K562 (cell line): ENCODE results near the gene TMEM144. TPM values are rescaled to one million over a fixed set of nuclear protein-coding genes. Genes with fewer than 3 reads are reported as not detected.

Experiments
- ADNP ChIP-seq: fragments of 200-800 bp; sonication (Bioruptor generic); IDR thresholded peaks from 2 replicates; pipeline ENCODE4 v1.6.1; 2016; ENCODE audit warnings: missing genetic modification characterization, missing compliant biosample characterization
- CHD4 ChIP-seq: fragments of 200-600 bp; sonication (generic); IDR thresholded peaks from 3 replicates; pipeline ENCODE4 v1.6.1; 2012; ENCODE audit warnings: low read depth, mild to moderate bottlenecking, mixed read lengths, low read length, inconsistent platforms; ENCODE audit not compliant: insufficient read depth, insufficient replicate concordance, poor library complexity, severe bottlenecking
- EHMT2 ChIP-seq: fragments of 450-650 bp; IDR thresholded peaks from 2 replicates; pipeline ENCODE4 v1.6.1; 2018; ENCODE audit warnings: antibody characterized with exemption
- HDAC3 ChIP-seq: fragments of 450-650 bp; IDR thresholded peaks from 2 replicates; pipeline ENCODE4 v1.6.1; 2018; ENCODE audit warnings: borderline replicate concordance, mild to moderate bottlenecking, moderate library complexity; ENCODE audit not compliant: partially characterized antibody
- RHOXF2B ChIP-seq: fragments of 250-450 bp; sonication (Bioruptor Pico); conservative IDR thresholded peaks from 2 replicates; pipeline ENCODE4 v1.5.1; 2021
- RNF2 ChIP-seq: sonication (generic); IDR thresholded peaks from 2 replicates; pipeline ENCODE4 v1.6.1; 2016
- ZBTB17 ChIP-seq: fragments of 450-650 bp; formaldehyde crosslinking; IDR thresholded peaks from 2 replicates; pipeline ENCODE4 v1.4.0; 2020; ENCODE audit warnings: mild to moderate bottlenecking
- ZNF197 ChIP-seq: fragments of 200-800 bp; sonication (Bioruptor generic); IDR thresholded peaks from 2 replicates; pipeline ENCODE4 v1.6.1; 2016; ENCODE audit warnings: low read depth, missing genetic modification characterization, missing compliant biosample characterization
- ZNF407 ChIP-seq: fragments of 450-650 bp; IDR thresholded peaks from 2 replicates; pipeline ENCODE4 v1.6.1; 2016; ENCODE audit warnings: low read depth
- ZNF57 ChIP-seq: fragments of 450-650 bp; formaldehyde crosslinking; IDR thresholded peaks from 2 replicates; pipeline ENCODE4 v1.4.0; 2020; ENCODE audit warnings: mild to moderate bottlenecking, moderate library complexity
- polyA plus RNA-seq, 8 experiments: library from polyadenylated mRNA; depleted of rRNA in 4 of 8; stranded (reverse) in 5 of 8; unstranded in 3 of 8; fragments of >200 nt; fragmentation: Nextera tagmentation in 2 of 8; fragmentation: Illumina TruSeq in 1 of 8; extraction: Ambion mirVana in 2 of 8; extraction: Trizol in 1 of 8; gene quantifications; 2 replicates each; pipeline versions ENCODE4 v1.2.1 to v1.2.3, GENCODE V29; 2011 to 2014; ENCODE audit warnings: inconsistent platforms in 1 of 8, missing spikeins in 1 of 8
- total RNA-seq, 7 experiments: library from RNA; depleted of rRNA in 6 of 7; stranded (reverse); fragments of >200 nt in 6 of 7; fragmentation: Illumina TruSeq in 2 of 7; extraction: Trizol in 2 of 7; gene quantifications; 2 replicates each; pipeline versions ENCODE4 v1.2.1 to v1.2.3, GENCODE V29; 2011 to 2021; ENCODE audit warnings: low replicate concordance in 1 of 7

Gene TMEM144
- total and polyA plus RNA-seq, 9 of the 15 experiments (the other 6 are each of a cell fraction or from before 2014, with no cell fraction given) = 4.0 to 12.0 (median 6.1) TPM

- TF ChIP-seq ZNF407 = no peak
- no peak for TF ChIP-seq ADNP (tag)
- no peak for TF ChIP-seq RHOXF2B (CRISPR knock-in tag)
- TF ChIP-seq ZNF57 (CRISPR knock-in tag) = no peak
- no peak for TF ChIP-seq ZBTB17 (CRISPR knock-in tag)
- TF ChIP-seq EHMT2 = no peak
- TF ChIP-seq CHD4 = no peak
- TF ChIP-seq ZNF197 (CRISPR knock-in tag) = no peak
- TF ChIP-seq RNF2 = no peak
- no peak for TF ChIP-seq HDAC3
These were observed 7.5 kb downstream of the TMEM144 start (continued) for GRCh38 chr4:158217763-158218162.
